SK-N-SH (cell line): ENCODE measurements around the gene TXLNA. TPM values are rescaled to one million over a fixed set of nuclear protein-coding genes. Genes with fewer than 3 reads are reported as not detected.

ENCODE experiments used
- CTCF ChIA-PET: fragments of 300-600, 350-600 bp; formaldehyde crosslinking; extraction: SDS; loops from one replicate; lab custom pipeline; 2021; lab: Yijun Ruan, JAX
- POLR2A ChIA-PET: fragments of 350-600 bp; sonication (Branson Sonifier 250); formaldehyde crosslinking; extraction: SDS; loops from one replicate; lab custom pipeline; 2020; ENCODE audit warnings: antibody characterized with exemption, inconsistent platforms; lab: Yijun Ruan, JAX
- DNase-seq: peaks from one replicate; pipeline ENCODE4 v3.0.0; 2012
- H2AFZ ChIP-seq: fragments of 200-600 bp; sonication (generic); 2 replicates; pipeline ENCODE4 v1.8.1; 2016; ENCODE audit warnings: antibody characterized with exemption, mild to moderate bottlenecking, low read depth
- H3F3A ChIP-seq: fragments of 200-600 bp; sonication (generic); replicated peaks from 2 replicates; pipeline ENCODE3; 2016; ENCODE audit warnings: antibody characterized with exemption, mild to moderate bottlenecking; ENCODE audit not compliant: insufficient read depth
- H3K27ac ChIP-seq, 2 experiments: fragments of 200-500 bp in 1 of 2; fragments of 200-600 bp in 1 of 2; sonication (Bioruptor generic) in 1 of 2; sonication (generic), shearing (Covaris generic) in 1 of 2; 2 replicates each; pipeline versions ENCODE4 v1.5.1 to v1.6.1; 2014 to 2016; ENCODE audit warnings: low read depth in 2 of 2, inconsistent platforms in 1 of 2, low read length in 1 of 2, mild to moderate bottlenecking in 1 of 2, mixed read lengths in 1 of 2
- H3K27me3 ChIP-seq: fragments of 200-600 bp; sonication (generic), shearing (Covaris generic); 2 replicates; pipeline ENCODE4 v1.6.1; 2016; ENCODE audit warnings: mixed run types; ENCODE audit not compliant: insufficient read depth
- H3K36me3 ChIP-seq, 2 experiments: fragments of 200-500 bp in 1 of 2; fragments of 200-600 bp in 1 of 2; sonication (Bioruptor generic) in 1 of 2; sonication (generic) in 1 of 2; replicated peaks in 1 of 2; 2 replicates each; pipeline versions ENCODE3 to v1.5.1; 2014 to 2016; ENCODE audit warnings: low read length in 1 of 2, mild to moderate bottlenecking in 1 of 2; ENCODE audit not compliant: insufficient read depth in 2 of 2, control insufficient read depth in 1 of 2
- H3K4me1 ChIP-seq, 2 experiments: fragments of 200-500 bp in 1 of 2; fragments of 200-600 bp in 1 of 2; sonication (Bioruptor generic) in 1 of 2; sonication (generic), shearing (Covaris generic) in 1 of 2; 2 replicates each; pipeline versions ENCODE4 v1.5.1 to v1.6.1; 2014 to 2016; ENCODE audit warnings: low read depth in 1 of 2, low read length in 1 of 2, mixed run types in 1 of 2; ENCODE audit not compliant: insufficient read depth in 2 of 2, control insufficient read depth in 1 of 2
- H3K4me2 ChIP-seq: fragments of 200-600 bp; sonication (generic), shearing (Covaris generic); 2 replicates; pipeline ENCODE4 v1.6.1; 2017; ENCODE audit warnings: mixed run types
- H3K4me3 ChIP-seq, 2 experiments: fragments of 200-500 bp in 1 of 2; fragments of 200-600 bp in 1 of 2; sonication (Bioruptor generic) in 1 of 2; sonication (generic), shearing (Covaris generic) in 1 of 2; 2 replicates each; pipeline versions ENCODE4 v1.5.1 to v1.8.1; 2014 to 2016; ENCODE audit warnings: low read depth in 2 of 2, inconsistent platforms in 1 of 2, low read length in 1 of 2, mild to moderate bottlenecking in 1 of 2, mixed read lengths in 1 of 2, moderate library complexity in 1 of 2
- H3K79me2 ChIP-seq: fragments of 200-600 bp; sonication (generic); 2 replicates; pipeline ENCODE4 v1.8.1; 2017; ENCODE audit warnings: mild to moderate bottlenecking; ENCODE audit not compliant: insufficient read depth
- H3K9ac ChIP-seq: fragments of 200-600 bp; sonication (generic); 2 replicates; pipeline ENCODE4 v1.6.1; 2017; ENCODE audit warnings: mixed run types
- H3K9me2 ChIP-seq: fragments of 200-600 bp; sonication (generic); 2 replicates; pipeline ENCODE4 v1.6.1; 2017; ENCODE audit warnings: mixed run types
- H3K9me3 ChIP-seq: fragments of 200-600 bp; sonication (generic); 2 replicates; pipeline ENCODE4 v1.6.1; 2017; ENCODE audit warnings: mixed run types, mild to moderate bottlenecking, moderate library complexity
- H4K20me1 ChIP-seq: fragments of 200-600 bp; sonication (generic); 2 replicates; pipeline ENCODE4 v1.6.1; 2017; ENCODE audit warnings: mild to moderate bottlenecking, mixed run types; ENCODE audit not compliant: insufficient read depth
- CHD2 ChIP-seq: fragments of 150-350 bp; IDR thresholded peaks from 2 replicates; pipeline ENCODE4 v1.6.1; 2018; ENCODE audit warnings: low read length; ENCODE audit not compliant: partially characterized antibody
- EZH2phosphoT487 ChIP-seq: fragments of 200-600 bp; sonication (generic); IDR thresholded peaks from 2 replicates; pipeline ENCODE4 v1.6.1; 2017; ENCODE audit warnings: low read depth, mixed run types, mild to moderate bottlenecking, antibody characterized with exemption, moderate library complexity, borderline replicate concordance
- FOXM1 ChIP-seq: IDR thresholded peaks from 2 replicates; pipeline ENCODE4 v1.4.0; 2012; ENCODE audit warnings: low read depth, mild to moderate bottlenecking
- JUND ChIP-seq: IDR thresholded peaks from 2 replicates; pipeline ENCODE4 v1.4.0; 2012
- MEF2A ChIP-seq: IDR thresholded peaks from 2 replicates; pipeline ENCODE4 v1.4.0; 2012; ENCODE audit warnings: low read depth, borderline replicate concordance
- NRF1 ChIP-seq: IDR thresholded peaks from 2 replicates; pipeline ENCODE4 v1.6.1; 2012; ENCODE audit warnings: low read depth, mild to moderate bottlenecking, low read length
- RAD21 ChIP-seq: IDR thresholded peaks from 2 replicates; pipeline ENCODE4 v1.6.1; 2012; ENCODE audit warnings: mild to moderate bottlenecking, low read length
- RFX5 ChIP-seq: IDR thresholded peaks from 2 replicates; pipeline ENCODE4 v1.6.1; 2012; ENCODE audit warnings: mild to moderate bottlenecking, improper control_type of control experiment, low read length
- RXRA ChIP-seq: IDR thresholded peaks from 2 replicates; pipeline ENCODE4 v1.4.0; 2012; ENCODE audit warnings: low read depth, mild to moderate bottlenecking, borderline replicate concordance
- TCF12 ChIP-seq: IDR thresholded peaks from 2 replicates; pipeline ENCODE4 v1.4.0; 2012
- TEAD4 ChIP-seq: IDR thresholded peaks from 2 replicates; pipeline ENCODE4 v1.4.0; 2012; ENCODE audit warnings: mild to moderate bottlenecking, borderline replicate concordance; ENCODE audit not compliant: insufficient read depth
- YY1 ChIP-seq: IDR thresholded peaks from 2 replicates; pipeline ENCODE4 v1.4.0; 2012; ENCODE audit warnings: low read depth, mild to moderate bottlenecking
- WGBS: methylation state at CpG from one replicate; pipeline ENCODE4 v1.1.6; 2017; ENCODE audit warnings: low lambda C conversion rate; 5-methylcytosine and 5-hydroxymethylcytosine counted together
- polyA plus RNA-seq, 3 experiments: library from polyadenylated mRNA; depleted of rRNA; stranded (reverse); fragments of >200 nt; gene quantifications; 2 replicates each; pipeline ENCODE4 v1.2.3, GENCODE V29; 2012
- TF ChIP-seq, protein P1 (sequence below): fragments of 150-350 bp; IDR thresholded peaks from 2 replicates; pipeline ENCODE4 v1.6.1; 2016; ENCODE audit warnings: mild to moderate bottlenecking, low read depth, low read length
- TF ChIP-seq, protein P2 (sequence below): fragments of 200-600 bp; sonication (generic); IDR thresholded peaks from 2 replicates; pipeline ENCODE4 v1.6.1; 2017; ENCODE audit warnings: antibody characterized with exemption, mild to moderate bottlenecking, moderate library complexity
- TF ChIP-seq, protein P3 (sequence below): IDR thresholded peaks from 2 replicates; pipeline ENCODE4 v1.6.1; 2012; ENCODE audit warnings: mild to moderate bottlenecking, low read depth, low read length, moderate library complexity
- TF ChIP-seq, protein P4 (sequence below): IDR thresholded peaks from 2 replicates; pipeline ENCODE4; 2012

Gene TXLNA
- polyA plus RNA-seq, 1 of the 3 experiments (the other 2 are of a cell fraction) = 26.4 TPM

DNA sequence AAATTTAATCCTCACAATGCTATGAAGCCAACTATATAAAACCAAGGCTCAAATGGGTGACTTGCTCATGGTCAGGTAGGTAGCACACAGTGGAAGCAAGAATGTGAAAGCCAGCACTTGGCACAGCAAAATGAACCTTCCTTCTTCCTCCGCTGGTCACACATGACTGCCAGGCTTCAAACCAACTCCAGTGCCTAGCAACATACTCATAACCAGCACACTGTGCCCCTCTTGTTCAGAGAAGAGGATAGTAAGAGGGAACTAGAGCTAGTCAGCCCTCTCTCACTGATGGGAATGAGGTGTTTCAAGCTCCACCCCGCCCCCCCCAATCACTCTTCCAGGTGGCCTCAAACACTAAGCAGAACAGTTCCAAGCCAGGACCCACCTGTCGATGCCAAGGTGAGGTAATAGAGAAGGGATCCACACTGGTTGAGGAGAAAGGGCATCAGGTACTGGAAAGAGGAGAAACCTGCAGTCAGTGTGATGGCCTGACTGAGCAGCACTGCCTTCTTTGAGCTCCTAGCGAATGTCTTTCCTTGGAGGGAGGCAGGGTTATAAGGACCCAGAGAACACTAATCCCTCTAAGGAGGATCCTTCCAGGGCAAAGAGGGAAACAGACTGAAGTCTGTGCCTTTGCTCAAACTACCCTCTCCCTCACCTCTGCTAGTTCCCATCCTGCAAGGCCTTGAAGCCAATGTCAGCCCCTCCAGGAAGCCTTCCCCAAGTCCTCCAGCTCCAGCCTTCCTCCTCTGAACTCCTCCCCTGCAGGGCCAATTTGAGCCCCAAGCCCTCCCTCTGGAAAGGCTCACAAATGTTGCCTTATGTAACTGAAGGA lies 41.5 kb downstream of the TXLNA start:
- Histone ChIP-seq H3K4me2 (peak overlapping the region; percentile 90), H3K79me2 (peaks cover 66% of the 10 kb centered on the region), H4K20me1 (no peaks in the 10 kb centered on the region), H3K9me2 (no peaks in the 10 kb centered on the region), H3K9ac (peak overlapping the region; percentile 99), H3K36me3 (peaks cover 24% of the 10 kb centered on the region in 2 experiments), H2AFZ (no peak overlapping the region), H3K27ac (peak overlapping the region; percentile 79 to 83; a peak in 2 of 4 replicates), H3K4me1 (peaks cover 8 to 17% of the 10 kb centered on the region in 2 experiments; a peak in 3 of 4 replicates), H3K4me3 (peak overlapping the region; percentile 59 to 79), H3K27me3 (no peaks in the 10 kb centered on the region), H3K9me3 (no peaks in the 10 kb centered on the region), H3F3A (peaks cover 3% of the 10 kb centered on the region)
- ChIA-PET POLR2A (interaction anchor here (1.4 kb wide), 1 partner anchor 8 kb away, joined by 3 read pairs; no protein-coding TSS in a partner anchor), CTCF (interaction anchor here (0.9 to 4.3 kb wide), 3 partner anchors 12 to 27 kb away, joined by 3 to 20 read pairs (median 8); no protein-coding TSS in a partner anchor)
- TF ChIP-seq, protein P1, sequence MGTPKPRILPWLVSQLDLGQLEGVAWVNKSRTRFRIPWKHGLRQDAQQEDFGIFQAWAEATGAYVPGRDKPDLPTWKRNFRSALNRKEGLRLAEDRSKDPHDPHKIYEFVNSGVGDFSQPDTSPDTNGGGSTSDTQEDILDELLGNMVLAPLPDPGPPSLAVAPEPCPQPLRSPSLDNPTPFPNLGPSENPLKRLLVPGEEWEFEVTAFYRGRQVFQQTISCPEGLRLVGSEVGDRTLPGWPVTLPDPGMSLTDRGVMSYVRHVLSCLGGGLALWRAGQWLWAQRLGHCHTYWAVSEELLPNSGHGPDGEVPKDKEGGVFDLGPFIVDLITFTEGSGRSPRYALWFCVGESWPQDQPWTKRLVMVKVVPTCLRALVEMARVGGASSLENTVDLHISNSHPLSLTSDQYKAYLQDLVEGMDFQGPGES = no peak
- TF ChIP-seq, protein P2, sequence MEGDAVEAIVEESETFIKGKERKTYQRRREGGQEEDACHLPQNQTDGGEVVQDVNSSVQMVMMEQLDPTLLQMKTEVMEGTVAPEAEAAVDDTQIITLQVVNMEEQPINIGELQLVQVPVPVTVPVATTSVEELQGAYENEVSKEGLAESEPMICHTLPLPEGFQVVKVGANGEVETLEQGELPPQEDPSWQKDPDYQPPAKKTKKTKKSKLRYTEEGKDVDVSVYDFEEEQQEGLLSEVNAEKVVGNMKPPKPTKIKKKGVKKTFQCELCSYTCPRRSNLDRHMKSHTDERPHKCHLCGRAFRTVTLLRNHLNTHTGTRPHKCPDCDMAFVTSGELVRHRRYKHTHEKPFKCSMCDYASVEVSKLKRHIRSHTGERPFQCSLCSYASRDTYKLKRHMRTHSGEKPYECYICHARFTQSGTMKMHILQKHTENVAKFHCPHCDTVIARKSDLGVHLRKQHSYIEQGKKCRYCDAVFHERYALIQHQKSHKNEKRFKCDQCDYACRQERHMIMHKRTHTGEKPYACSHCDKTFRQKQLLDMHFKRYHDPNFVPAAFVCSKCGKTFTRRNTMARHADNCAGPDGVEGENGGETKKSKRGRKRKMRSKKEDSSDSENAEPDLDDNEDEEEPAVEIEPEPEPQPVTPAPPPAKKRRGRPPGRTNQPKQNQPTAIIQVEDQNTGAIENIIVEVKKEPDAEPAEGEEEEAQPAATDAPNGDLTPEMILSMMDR = no peak
- no peak for TF ChIP-seq TEAD4
- no peak for TF ChIP-seq RFX5
- TF ChIP-seq YY1 = no peak
- TF ChIP-seq TCF12 = no peak
- no peak for TF ChIP-seq MEF2A
- no peak for TF ChIP-seq RAD21
- TF ChIP-seq, protein P3, sequence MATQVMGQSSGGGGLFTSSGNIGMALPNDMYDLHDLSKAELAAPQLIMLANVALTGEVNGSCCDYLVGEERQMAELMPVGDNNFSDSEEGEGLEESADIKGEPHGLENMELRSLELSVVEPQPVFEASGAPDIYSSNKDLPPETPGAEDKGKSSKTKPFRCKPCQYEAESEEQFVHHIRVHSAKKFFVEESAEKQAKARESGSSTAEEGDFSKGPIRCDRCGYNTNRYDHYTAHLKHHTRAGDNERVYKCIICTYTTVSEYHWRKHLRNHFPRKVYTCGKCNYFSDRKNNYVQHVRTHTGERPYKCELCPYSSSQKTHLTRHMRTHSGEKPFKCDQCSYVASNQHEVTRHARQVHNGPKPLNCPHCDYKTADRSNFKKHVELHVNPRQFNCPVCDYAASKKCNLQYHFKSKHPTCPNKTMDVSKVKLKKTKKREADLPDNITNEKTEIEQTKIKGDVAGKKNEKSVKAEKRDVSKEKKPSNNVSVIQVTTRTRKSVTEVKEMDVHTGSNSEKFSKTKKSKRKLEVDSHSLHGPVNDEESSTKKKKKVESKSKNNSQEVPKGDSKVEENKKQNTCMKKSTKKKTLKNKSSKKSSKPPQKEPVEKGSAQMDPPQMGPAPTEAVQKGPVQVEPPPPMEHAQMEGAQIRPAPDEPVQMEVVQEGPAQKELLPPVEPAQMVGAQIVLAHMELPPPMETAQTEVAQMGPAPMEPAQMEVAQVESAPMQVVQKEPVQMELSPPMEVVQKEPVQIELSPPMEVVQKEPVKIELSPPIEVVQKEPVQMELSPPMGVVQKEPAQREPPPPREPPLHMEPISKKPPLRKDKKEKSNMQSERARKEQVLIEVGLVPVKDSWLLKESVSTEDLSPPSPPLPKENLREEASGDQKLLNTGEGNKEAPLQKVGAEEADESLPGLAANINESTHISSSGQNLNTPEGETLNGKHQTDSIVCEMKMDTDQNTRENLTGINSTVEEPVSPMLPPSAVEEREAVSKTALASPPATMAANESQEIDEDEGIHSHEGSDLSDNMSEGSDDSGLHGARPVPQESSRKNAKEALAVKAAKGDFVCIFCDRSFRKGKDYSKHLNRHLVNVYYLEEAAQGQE = no peak
- TF ChIP-seq, protein P4, sequence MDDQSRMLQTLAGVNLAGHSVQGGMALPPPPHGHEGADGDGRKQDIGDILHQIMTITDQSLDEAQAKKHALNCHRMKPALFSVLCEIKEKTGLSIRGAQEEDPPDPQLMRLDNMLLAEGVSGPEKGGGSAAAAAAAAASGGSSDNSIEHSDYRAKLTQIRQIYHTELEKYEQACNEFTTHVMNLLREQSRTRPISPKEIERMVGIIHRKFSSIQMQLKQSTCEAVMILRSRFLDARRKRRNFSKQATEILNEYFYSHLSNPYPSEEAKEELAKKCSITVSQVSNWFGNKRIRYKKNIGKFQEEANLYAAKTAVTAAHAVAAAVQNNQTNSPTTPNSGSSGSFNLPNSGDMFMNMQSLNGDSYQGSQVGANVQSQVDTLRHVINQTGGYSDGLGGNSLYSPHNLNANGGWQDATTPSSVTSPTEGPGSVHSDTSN = no peak
- TF ChIP-seq JUND = no peak
- TF ChIP-seq NRF1 = no peak
- no peak for TF ChIP-seq CHD2
- no peak for TF ChIP-seq RXRA
- no peak for TF ChIP-seq EZH2phosphoT487
- TF ChIP-seq FOXM1 = no peak
- no peak for DNase-seq
- 78% methylated on average over 4 of the region's 4 CpGs for WGBS
